HCT116 (cell line): Measurements from ENCODE around the gene CALD1. TPM values are rescaled to one million over a fixed set of nuclear protein-coding genes. Genes with fewer than 3 reads are reported as not detected.

Experiments used
- ATAC-seq: fragments of 200-7000 bp; cut with Tn5 transposase; 2 replicates; pipeline ENCODE4 v1.9.1; 2020; ENCODE audit warnings: mild to moderate bottlenecking, moderate library complexity
- BruUV-seq: library from RNA; stranded (reverse); fragments of 400-500 nt; replicated peaks from 2 replicates; lab custom pipeline; 2021; lab: Mats Ljungman, UMichigan
- CTCF ChIA-PET: fragments of 300-600 bp; sonication (Branson Sonifier 250); formaldehyde crosslinking; loops from one replicate; lab custom pipeline; 2021; ENCODE audit warnings: antibody characterized with exemption; lab: Charles Lee
- POLR2A ChIA-PET: fragments of 300-600, 350-600 bp; sonication (Branson Sonifier 250); formaldehyde crosslinking; loops from one replicate; lab custom pipeline; 2021; ENCODE audit warnings: antibody characterized with exemption; lab: Charles Lee
- RAD21 ChIA-PET, 2 experiments: fragments of 300-600 bp; sonication (Branson Sonifier 250); formaldehyde crosslinking; loops; one replicate each; lab custom pipeline; 2023; ENCODE audit warnings: low total read pairs in 2 of 2; ENCODE audit not compliant: uncharacterized antibody in 2 of 2, unreplicated experiment in 2 of 2, low non-redundant PET in 1 of 2; lab: Charles Lee
- DNase-seq: peaks from one replicate; pipeline ENCODE4 v3.0.0-alpha.2; 2010; ENCODE audit warnings: low read depth, low spot score
- H2AFZ ChIP-seq: fragments of 200-600 bp; shearing (Covaris generic), sonication (generic); 2 replicates; pipeline ENCODE4 v1.6.1; 2017; ENCODE audit warnings: low read depth, mixed run types, mixed read lengths, antibody characterized with exemption, low read length; ENCODE audit not compliant: poor library complexity, severe bottlenecking
- H3K27ac ChIP-seq: 2 replicates; pipeline ENCODE4 v1.5.1; 2012; ENCODE audit warnings: low read depth, low read length
- H3K27me3 ChIP-seq: fragments of 200-600 bp; sonication (generic); 2 replicates; pipeline ENCODE4 v1.6.1; 2016; ENCODE audit warnings: mixed run types, low read length, mixed read lengths; ENCODE audit not compliant: insufficient read depth
- H3K36me3 ChIP-seq, 2 experiments: fragments of 200-500 bp in 1 of 2; fragments of 200-600 bp in 1 of 2; sonication (Bioruptor generic) in 1 of 2; sonication (generic) in 1 of 2; 2 replicates each; pipeline versions ENCODE4 v1.5.1 to v1.6.1; 2014 to 2016; ENCODE audit warnings: low read length in 2 of 2, inconsistent platforms in 1 of 2, mixed read lengths in 1 of 2, mixed run types in 1 of 2; ENCODE audit not compliant: insufficient read depth in 2 of 2, control insufficient read depth in 1 of 2
- H3K4me1 ChIP-seq, 2 experiments: fragments of 200-600 bp in 1 of 2; sonication (generic) in 1 of 2; 2 replicates each; pipeline versions ENCODE4 v1.5.1 to v1.6.1; 2012 to 2017; ENCODE audit warnings: low read length in 2 of 2, inconsistent platforms in 1 of 2, mild to moderate bottlenecking in 1 of 2, mixed read lengths in 1 of 2, mixed run types in 1 of 2, moderate library complexity in 1 of 2; ENCODE audit not compliant: insufficient read depth in 2 of 2, control insufficient read depth in 1 of 2
- H3K4me2 ChIP-seq: fragments of 200-600 bp; sonication (generic); 2 replicates; pipeline ENCODE4 v1.6.1; 2017; ENCODE audit warnings: mixed run types, low read length, mixed read lengths
- H3K4me3 ChIP-seq, 2 experiments: fragments of 200-600 bp in 1 of 2; sonication (generic) in 1 of 2; replicated peaks in 1 of 2; 2 replicates each; pipeline ENCODE4 v1.5.1; 2011 to 2016; ENCODE audit warnings: low read length in 2 of 2, control low read depth in 1 of 2, low read depth in 1 of 2, mild to moderate bottlenecking in 1 of 2, mixed read lengths in 1 of 2, mixed run types in 1 of 2
- H3K79me2 ChIP-seq: fragments of 200-600 bp; sonication (generic); 2 replicates; pipeline ENCODE4 v1.6.1; 2017; ENCODE audit warnings: mild to moderate bottlenecking, mixed run types, low read length, moderate library complexity, mixed read lengths; ENCODE audit not compliant: insufficient read depth
- H3K9ac ChIP-seq: fragments of 200-600 bp; sonication (generic); 2 replicates; pipeline ENCODE4 v1.6.1; 2016; ENCODE audit warnings: low read length, mixed read lengths
- H3K9me2 ChIP-seq: fragments of 200-600 bp; sonication (generic), shearing (Covaris generic); 2 replicates; pipeline ENCODE4 v1.6.1; 2017; ENCODE audit warnings: mixed run types, mild to moderate bottlenecking, moderate library complexity; ENCODE audit not compliant: insufficient read depth
- H3K9me3 ChIP-seq, 2 experiments: fragments of 200-500 bp in 1 of 2; fragments of 200-600 bp in 1 of 2; sonication (Bioruptor generic) in 1 of 2; sonication (generic) in 1 of 2; 2 replicates each; pipeline ENCODE4 v1.6.1; 2014 to 2017; ENCODE audit warnings: low read length in 2 of 2, mixed read lengths in 2 of 2, inconsistent platforms in 1 of 2, low read depth in 1 of 2, mild to moderate bottlenecking in 1 of 2, mixed run types in 1 of 2, moderate library complexity in 1 of 2; ENCODE audit not compliant: control insufficient read depth in 1 of 2, insufficient read depth in 1 of 2
- H4K20me1 ChIP-seq: fragments of 200-600 bp; sonication (generic), shearing (Covaris generic); 2 replicates; pipeline ENCODE4 v1.6.1; 2017; ENCODE audit warnings: mixed run types, mild to moderate bottlenecking, moderate library complexity; ENCODE audit not compliant: insufficient read depth
- CBX3 ChIP-seq: IDR thresholded peaks from 2 replicates; pipeline ENCODE4 v1.6.1; 2012; ENCODE audit warnings: low read depth
- CEBPB ChIP-seq: IDR thresholded peaks from 2 replicates; pipeline ENCODE4 v1.6.1; 2012; ENCODE audit warnings: low read depth
- EGR1 ChIP-seq: IDR thresholded peaks from 2 replicates; pipeline ENCODE4 v1.6.1; 2012; ENCODE audit warnings: low read depth
- ELF1 ChIP-seq: IDR thresholded peaks from 2 replicates; pipeline ENCODE4 v1.6.1; 2012; ENCODE audit warnings: low read depth, borderline replicate concordance
- EZH2 ChIP-seq: fragments of 200-600 bp; sonication (generic); IDR thresholded peaks from 2 replicates; pipeline ENCODE4 v1.6.1; 2017; ENCODE audit warnings: antibody characterized with exemption, mixed run types
- EZH2phosphoT487 ChIP-seq: fragments of 200-600 bp; IDR thresholded peaks from 2 replicates; pipeline ENCODE4 v1.6.1; 2018; ENCODE audit warnings: antibody characterized with exemption, borderline replicate concordance
- FOSL1 ChIP-seq: IDR thresholded peaks from 2 replicates; pipeline ENCODE4 v1.6.1; 2012; ENCODE audit warnings: low read depth
- JUND ChIP-seq: IDR thresholded peaks from 2 replicates; pipeline ENCODE4 v1.6.1; 2012
- POLR2A ChIP-seq: IDR thresholded peaks from 2 replicates; pipeline ENCODE4 v1.7.0; 2011; ENCODE audit warnings: borderline replicate concordance; ENCODE audit not compliant: insufficient read depth, insufficient read length; ENCODE audit errors: extremely low read depth
- POLR2AphosphoS5 ChIP-seq: IDR thresholded peaks from 2 replicates; pipeline ENCODE4 v1.6.1; 2011; ENCODE audit warnings: mild to moderate bottlenecking, low read depth, low read length, moderate library complexity
- RAD21 ChIP-seq: IDR thresholded peaks from 2 replicates; pipeline ENCODE4 v1.6.1; 2012; ENCODE audit warnings: low read depth, mild to moderate bottlenecking
- SIN3A ChIP-seq: IDR thresholded peaks from 2 replicates; pipeline ENCODE4 v1.6.1; 2012; ENCODE audit warnings: low read depth
- SP1 ChIP-seq: IDR thresholded peaks from 2 replicates; pipeline ENCODE4 v1.6.1; 2012; ENCODE audit warnings: low read depth
- SRF ChIP-seq: IDR thresholded peaks from 2 replicates; pipeline ENCODE4 v1.6.1; 2012; ENCODE audit warnings: low read depth
- TCF7L2 ChIP-seq: IDR thresholded peaks from 2 replicates; pipeline ENCODE4 v1.7.0; 2011; ENCODE audit warnings: borderline replicate concordance, inconsistent platforms; ENCODE audit not compliant: insufficient read depth, insufficient read length; ENCODE audit errors: extremely low read depth
- YY1 ChIP-seq: IDR thresholded peaks from 2 replicates; pipeline ENCODE4 v1.6.1; 2011; ENCODE audit warnings: low read length, low read depth, moderate library complexity, mild to moderate bottlenecking; ENCODE audit not compliant: insufficient replicate concordance; ENCODE audit errors: extremely low read depth
- ZFX ChIP-seq: fragments of 450-650 bp; IDR thresholded peaks from 2 replicates; pipeline ENCODE4 v1.6.1; 2017
- ZNF274 ChIP-seq: fragments of 200-500 bp; sonication (Bioruptor generic); IDR thresholded peaks from 2 replicates; pipeline ENCODE4 v1.6.1; 2014; ENCODE audit warnings: mild to moderate bottlenecking, low read depth, low read length, inconsistent platforms
- intact Hi-C: fragments of 100-400 bp; cut with micrococcal nuclease; formaldehyde crosslinking; loops from 2 replicates; pipeline ENCODE4 v1.10.0; 2022
- total RNA-seq: library from RNA; stranded (reverse); gene quantifications from one replicate; pipeline ENCODE4 v1.2.1, GENCODE V29; 2021; ENCODE audit not compliant: unreplicated experiment
- TF ChIP-seq, protein P1 (sequence below): IDR thresholded peaks from 2 replicates; pipeline ENCODE4 v1.6.1; 2011; ENCODE audit warnings: mild to moderate bottlenecking, low read length, moderate library complexity; ENCODE audit not compliant: insufficient replicate concordance; ENCODE audit errors: extremely low read depth
- TF ChIP-seq, protein P2 (sequence below): IDR thresholded peaks from 2 replicates; pipeline ENCODE4 v1.6.1; 2012; ENCODE audit warnings: low read depth
- TF ChIP-seq, protein P3 (sequence below), 3 experiments: fragments of 200-600 bp in 1 of 3; sonication (generic) in 1 of 3; IDR thresholded peaks in 2 of 3; conservative IDR thresholded peaks in 1 of 3; 2 replicates each; pipeline ENCODE4 v1.5.1; 2012 to 2017; ENCODE audit warnings: low read depth in 2 of 3, low read length in 2 of 3, antibody characterized with exemption in 1 of 3, borderline replicate concordance in 1 of 3, control low read depth in 1 of 3, mild to moderate bottlenecking in 1 of 3, mixed read lengths in 1 of 3, mixed run types in 1 of 3, moderate library complexity in 1 of 3; ENCODE audit not compliant: insufficient read depth in 1 of 3

Gene CALD1
- total RNA-seq, 1 experiment from 2014 or later = 66.8 TPM

DNA sequence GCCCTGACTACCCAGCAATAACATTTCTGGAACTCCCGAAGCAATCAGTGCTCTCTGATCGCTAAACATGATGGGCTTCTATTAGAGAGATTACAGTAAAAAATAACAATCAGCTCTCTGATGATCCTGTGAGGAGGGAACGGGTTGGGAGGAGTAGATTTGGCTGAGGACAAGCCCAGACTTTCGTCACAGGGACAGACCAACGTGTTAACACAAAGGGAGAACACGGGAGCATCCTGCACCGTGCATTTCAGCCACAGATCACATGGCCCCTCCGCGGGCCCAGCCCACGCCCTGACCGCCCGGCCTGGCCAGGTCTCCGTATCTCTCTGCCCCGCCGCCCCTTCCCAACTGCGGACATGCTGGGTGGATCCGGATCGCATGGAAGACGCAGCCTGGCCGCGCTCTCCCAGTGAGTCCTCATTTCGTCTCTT is 111.8 kb downstream of the CALD1 start:
- Histone ChIP-seq H3K4me3 (peak overlapping the region; percentile 69 to 75), H3K27ac (peak overlapping the region; percentile 60), H2AFZ (peak overlapping the region; percentile 62), H3K4me1 (peaks cover 10 to 22% of the 10 kb centered on the region in 2 experiments; a peak in 3 of 4 replicates), H3K27me3 (no peaks in the 10 kb centered on the region), H3K9me3 (peaks cover 3 to 9% of the 10 kb centered on the region in 2 experiments; a peak in 2 of 4 replicates), H3K4me2 (peak overlapping the region; percentile 93), H3K79me2 (peaks cover 43% of the 10 kb centered on the region), H3K9me2 (no peaks in the 10 kb centered on the region), H3K9ac (peak overlapping the region; percentile 75), H3K36me3 (no peaks in the 10 kb centered on the region; a peak in 1 of 4 replicates), H4K20me1 (no peaks in the 10 kb centered on the region)
- ChIA-PET RAD21 (no interaction called here), POLR2A (interaction anchor here (1.5 kb wide), 1 partner anchor 8 kb away, joined by 6 read pairs; no protein-coding TSS in a partner anchor), CTCF (interaction anchor here (0.9 kb wide), 1 partner anchor 258 kb away, joined by 3 read pairs; no protein-coding TSS in a partner anchor)
- no TSS peak for BruUV-seq
- ATAC-seq (peak; percentile 98), DNase-seq (peak; percentile 94)
- intact Hi-C loops = loop anchor here (10.0 kb wide), 1 partner anchor 274 kb away; no protein-coding TSS in a partner anchor
- TF ChIP-seq, protein P1, sequence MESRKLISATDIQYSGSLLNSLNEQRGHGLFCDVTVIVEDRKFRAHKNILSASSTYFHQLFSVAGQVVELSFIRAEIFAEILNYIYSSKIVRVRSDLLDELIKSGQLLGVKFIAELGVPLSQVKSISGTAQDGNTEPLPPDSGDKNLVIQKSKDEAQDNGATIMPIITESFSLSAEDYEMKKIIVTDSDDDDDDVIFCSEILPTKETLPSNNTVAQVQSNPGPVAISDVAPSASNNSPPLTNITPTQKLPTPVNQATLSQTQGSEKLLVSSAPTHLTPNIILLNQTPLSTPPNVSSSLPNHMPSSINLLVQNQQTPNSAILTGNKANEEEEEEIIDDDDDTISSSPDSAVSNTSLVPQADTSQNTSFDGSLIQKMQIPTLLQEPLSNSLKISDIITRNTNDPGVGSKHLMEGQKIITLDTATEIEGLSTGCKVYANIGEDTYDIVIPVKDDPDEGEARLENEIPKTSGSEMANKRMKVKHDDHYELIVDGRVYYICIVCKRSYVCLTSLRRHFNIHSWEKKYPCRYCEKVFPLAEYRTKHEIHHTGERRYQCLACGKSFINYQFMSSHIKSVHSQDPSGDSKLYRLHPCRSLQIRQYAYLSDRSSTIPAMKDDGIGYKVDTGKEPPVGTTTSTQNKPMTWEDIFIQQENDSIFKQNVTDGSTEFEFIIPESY = no peak
- peak; percentile 44; the same call in 1 of the 2 replicates for TF ChIP-seq CEBPB
- TF ChIP-seq ZNF274 = no peak
- TF ChIP-seq YY1 = peak; percentile 70
- TF ChIP-seq POLR2A = peak; percentile 21
- no peak for TF ChIP-seq EZH2
- peak; percentile 52 for TF ChIP-seq JUND
- TF ChIP-seq RAD21 = peak; percentile 15; the same call in 1 of the 2 replicates
- TF ChIP-seq ELF1 = no peak
- peak; percentile 63 for TF ChIP-seq TCF7L2
- TF ChIP-seq, protein P2, sequence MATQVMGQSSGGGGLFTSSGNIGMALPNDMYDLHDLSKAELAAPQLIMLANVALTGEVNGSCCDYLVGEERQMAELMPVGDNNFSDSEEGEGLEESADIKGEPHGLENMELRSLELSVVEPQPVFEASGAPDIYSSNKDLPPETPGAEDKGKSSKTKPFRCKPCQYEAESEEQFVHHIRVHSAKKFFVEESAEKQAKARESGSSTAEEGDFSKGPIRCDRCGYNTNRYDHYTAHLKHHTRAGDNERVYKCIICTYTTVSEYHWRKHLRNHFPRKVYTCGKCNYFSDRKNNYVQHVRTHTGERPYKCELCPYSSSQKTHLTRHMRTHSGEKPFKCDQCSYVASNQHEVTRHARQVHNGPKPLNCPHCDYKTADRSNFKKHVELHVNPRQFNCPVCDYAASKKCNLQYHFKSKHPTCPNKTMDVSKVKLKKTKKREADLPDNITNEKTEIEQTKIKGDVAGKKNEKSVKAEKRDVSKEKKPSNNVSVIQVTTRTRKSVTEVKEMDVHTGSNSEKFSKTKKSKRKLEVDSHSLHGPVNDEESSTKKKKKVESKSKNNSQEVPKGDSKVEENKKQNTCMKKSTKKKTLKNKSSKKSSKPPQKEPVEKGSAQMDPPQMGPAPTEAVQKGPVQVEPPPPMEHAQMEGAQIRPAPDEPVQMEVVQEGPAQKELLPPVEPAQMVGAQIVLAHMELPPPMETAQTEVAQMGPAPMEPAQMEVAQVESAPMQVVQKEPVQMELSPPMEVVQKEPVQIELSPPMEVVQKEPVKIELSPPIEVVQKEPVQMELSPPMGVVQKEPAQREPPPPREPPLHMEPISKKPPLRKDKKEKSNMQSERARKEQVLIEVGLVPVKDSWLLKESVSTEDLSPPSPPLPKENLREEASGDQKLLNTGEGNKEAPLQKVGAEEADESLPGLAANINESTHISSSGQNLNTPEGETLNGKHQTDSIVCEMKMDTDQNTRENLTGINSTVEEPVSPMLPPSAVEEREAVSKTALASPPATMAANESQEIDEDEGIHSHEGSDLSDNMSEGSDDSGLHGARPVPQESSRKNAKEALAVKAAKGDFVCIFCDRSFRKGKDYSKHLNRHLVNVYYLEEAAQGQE = no peak
- peak; percentile 38; the same call in 1 of the 2 replicates for TF ChIP-seq EGR1
- no peak; the same call in 1 of the 2 replicates for TF ChIP-seq ZFX
- no peak for TF ChIP-seq EZH2phosphoT487
- TF ChIP-seq SIN3A = peak; percentile 54; the same call in 1 of the 2 replicates
- peak; percentile 86 for TF ChIP-seq POLR2AphosphoS5
- peak; percentile 58 for TF ChIP-seq CBX3
- TF ChIP-seq, protein P3, sequence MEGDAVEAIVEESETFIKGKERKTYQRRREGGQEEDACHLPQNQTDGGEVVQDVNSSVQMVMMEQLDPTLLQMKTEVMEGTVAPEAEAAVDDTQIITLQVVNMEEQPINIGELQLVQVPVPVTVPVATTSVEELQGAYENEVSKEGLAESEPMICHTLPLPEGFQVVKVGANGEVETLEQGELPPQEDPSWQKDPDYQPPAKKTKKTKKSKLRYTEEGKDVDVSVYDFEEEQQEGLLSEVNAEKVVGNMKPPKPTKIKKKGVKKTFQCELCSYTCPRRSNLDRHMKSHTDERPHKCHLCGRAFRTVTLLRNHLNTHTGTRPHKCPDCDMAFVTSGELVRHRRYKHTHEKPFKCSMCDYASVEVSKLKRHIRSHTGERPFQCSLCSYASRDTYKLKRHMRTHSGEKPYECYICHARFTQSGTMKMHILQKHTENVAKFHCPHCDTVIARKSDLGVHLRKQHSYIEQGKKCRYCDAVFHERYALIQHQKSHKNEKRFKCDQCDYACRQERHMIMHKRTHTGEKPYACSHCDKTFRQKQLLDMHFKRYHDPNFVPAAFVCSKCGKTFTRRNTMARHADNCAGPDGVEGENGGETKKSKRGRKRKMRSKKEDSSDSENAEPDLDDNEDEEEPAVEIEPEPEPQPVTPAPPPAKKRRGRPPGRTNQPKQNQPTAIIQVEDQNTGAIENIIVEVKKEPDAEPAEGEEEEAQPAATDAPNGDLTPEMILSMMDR (IDR thresholded peaks at IDR 0.05 in 2 of 3, conservative IDR thresholded peaks at IDR 0.05 in 1 of 3; ENCODE audit: borderline replicate concordance in 1 of 3, insufficient read depth in 1 of 3, low read depth in 2 of 3, low read length in 2 of 3) = no peak
- TF ChIP-seq FOSL1 = no peak
- TF ChIP-seq SP1 = peak; percentile 70
- 0 out of 2 replicates have a peak, but pooled peaks have one; percentile 47 for TF ChIP-seq SRF
